ENCODE measurements around the gene AKAP5. TPM values are rescaled to one million over a fixed set of nuclear protein-coding genes. Genes with fewer than 3 reads are reported as not detected.

AKAP5 gene, protein sequence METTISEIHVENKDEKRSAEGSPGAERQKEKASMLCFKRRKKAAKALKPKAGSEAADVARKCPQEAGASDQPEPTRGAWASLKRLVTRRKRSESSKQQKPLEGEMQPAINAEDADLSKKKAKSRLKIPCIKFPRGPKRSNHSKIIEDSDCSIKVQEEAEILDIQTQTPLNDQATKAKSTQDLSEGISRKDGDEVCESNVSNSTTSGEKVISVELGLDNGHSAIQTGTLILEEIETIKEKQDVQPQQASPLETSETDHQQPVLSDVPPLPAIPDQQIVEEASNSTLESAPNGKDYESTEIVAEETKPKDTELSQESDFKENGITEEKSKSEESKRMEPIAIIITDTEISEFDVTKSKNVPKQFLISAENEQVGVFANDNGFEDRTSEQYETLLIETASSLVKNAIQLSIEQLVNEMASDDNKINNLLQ
- 0.05 and 0.07 TPM in 2 replicates for total RNA-seq

DNA sequence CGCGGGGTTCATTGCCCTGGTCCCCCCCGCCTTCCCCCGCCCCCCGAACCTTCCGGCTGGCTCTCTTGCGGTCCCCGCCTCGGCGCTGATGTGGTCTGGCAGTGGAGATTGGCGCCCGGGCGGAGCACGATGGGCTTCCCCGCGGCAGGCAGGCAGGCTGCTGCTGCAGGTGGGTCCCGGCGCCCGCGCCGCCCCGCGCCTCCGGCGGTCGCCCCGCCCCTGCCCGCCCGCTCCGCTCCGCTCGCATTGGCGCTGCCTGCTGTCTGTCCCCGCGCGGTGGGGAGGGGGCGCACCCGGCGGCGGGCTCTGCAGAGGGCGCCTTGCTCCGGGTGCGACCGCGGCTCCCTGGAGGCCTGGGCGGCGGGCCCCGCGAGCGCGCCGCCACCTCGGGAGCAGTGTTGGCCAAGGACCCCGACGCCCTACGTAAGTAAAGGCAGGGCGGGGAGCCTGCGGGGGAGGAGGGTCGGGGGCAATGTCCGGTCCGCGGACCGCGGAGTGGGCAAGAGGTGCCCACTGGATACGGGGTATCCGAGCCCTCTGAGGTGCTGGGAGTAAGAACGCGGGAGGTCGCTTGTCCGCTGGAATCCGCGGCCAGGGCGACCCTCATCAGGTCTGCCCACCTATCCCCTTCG lies at the start of gene AKAP5:
Gene AKAP5 (plus strand): TSS at position 309 of the 632 bp plus-strand sequence. CDS start 2,896 bp downstream, outside the sequence.

DNA sequence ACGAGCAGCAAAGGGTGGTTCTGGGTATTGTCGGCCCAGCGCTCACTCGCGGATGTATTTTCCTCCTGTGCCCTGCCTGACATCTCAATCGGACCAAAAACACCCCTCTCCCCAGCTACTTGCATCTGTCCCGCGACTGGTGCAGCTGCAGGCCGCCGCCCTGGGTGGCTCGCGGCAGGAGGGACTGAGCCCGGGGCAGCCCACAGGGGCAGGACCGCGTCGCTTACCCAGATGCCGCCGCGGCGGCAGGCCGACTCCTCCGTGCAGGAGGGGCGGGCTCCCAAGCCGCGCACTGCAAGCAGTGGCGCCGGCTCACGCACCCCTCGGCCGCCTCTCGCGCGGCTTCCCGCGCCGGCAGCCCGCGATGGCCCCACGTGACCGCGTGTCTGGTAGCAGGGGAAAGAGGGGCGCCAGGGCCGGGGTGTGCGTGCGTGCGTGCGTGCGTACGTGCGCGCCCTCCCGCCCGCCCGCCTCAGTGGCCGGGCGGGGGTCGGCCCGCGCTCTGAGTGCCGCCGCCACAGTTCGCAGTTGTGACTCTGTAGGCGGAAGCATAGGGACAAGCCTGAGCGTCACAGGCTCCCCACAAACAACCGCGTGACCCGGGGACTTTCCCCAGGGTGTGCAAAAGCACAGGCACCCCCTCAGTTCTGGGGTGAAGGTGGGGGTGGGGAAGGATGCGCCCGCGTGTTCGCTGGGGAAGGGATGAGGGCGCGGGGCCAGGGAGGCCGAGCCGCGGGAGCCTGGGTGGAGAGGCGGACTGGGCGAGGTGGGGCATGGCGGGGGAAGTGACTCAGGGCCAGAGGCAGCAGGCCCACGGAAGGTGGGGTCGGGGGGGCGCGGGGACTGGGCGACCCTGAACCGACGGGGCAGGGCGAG lies 38.4 kb downstream of the AKAP5 start, which contains the start of gene ZBTB25:
Gene ZBTB25 (minus strand): TSS at position 405 of the 876 bp plus-strand sequence. CDS start 13,305 bp downstream, outside the sequence.

DNA sequence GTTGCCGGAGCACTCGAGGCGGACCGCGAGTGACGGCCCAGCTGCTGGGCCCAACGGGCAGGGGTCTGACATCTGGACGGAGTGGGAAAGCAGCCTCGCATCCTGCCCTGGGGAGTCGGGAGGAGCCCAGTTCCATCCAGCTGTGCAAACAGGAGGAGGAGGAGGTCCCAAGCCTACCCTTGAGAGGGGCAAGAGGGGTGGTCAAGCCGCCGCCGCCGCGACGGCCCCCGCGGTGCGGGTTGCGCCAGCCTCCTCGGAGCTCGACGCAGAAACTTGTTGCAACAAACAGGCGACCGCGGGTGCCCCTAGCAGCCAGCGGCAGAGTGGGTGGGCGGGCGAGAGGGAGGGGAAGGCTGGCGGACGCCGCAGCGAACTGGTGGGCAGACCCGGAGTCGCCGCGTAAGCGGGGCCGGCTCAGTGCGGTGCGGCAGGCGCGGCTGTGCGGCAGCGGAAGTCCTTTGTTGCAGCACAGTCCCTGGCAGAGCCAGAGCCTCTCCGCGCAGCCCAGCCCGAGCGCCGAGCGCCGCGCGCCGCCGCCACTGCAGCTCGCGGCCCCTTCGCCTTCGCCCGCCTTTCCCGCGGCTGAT lies 39.1 kb downstream of the AKAP5 start, which contains the start of gene ZBTB1:
Gene ZBTB1 (plus strand): TSS at position 461 of the 587 bp plus-strand sequence. CDS start 16,735 bp downstream, outside the sequence.

Other genes starting within 250 kb of the AKAP5 start
- gene ESR2, start 171.1 kb upstream of the AKAP5 start, total RNA-seq = 0.05 and 0.71 TPM in 2 replicates
- gene MTHFD1, start 77.1 kb upstream of the AKAP5 start, total RNA-seq = 55.7 and 72.5 TPM in 2 replicates
- 2.7 and 4.7 TPM in 2 replicates for gene ZBTB25, start 38.3 kb downstream of the AKAP5 start, total RNA-seq
- gene ZBTB1, start 39.3 kb downstream of the AKAP5 start, total RNA-seq = 19.6 and 20.0 TPM in 2 replicates
- gene HSPA2, start 75.2 kb downstream of the AKAP5 start, total RNA-seq = 5.2 and 7.3 TPM in 2 replicates
- 0.14 TPM in 1 of 2 replicates, not detected in the other for gene PPP1R36, start 84.5 kb downstream of the AKAP5 start, total RNA-seq
- gene PLEKHG3, start 238.9 kb downstream of the AKAP5 start, total RNA-seq = 61.6 and 84.1 TPM in 2 replicates

All from airway epithelial cell (primary cell).